Spleen (tissue), 11 donors: ENCODE results near the gene NHEJ1. TPM values are rescaled to one million over a fixed set of nuclear protein-coding genes. Genes with fewer than 3 reads are reported as not detected.

Experiments
- DNase-seq: peaks from one replicate; pipeline ENCODE4 v3.0.0-alpha.2; 2020
- H3K27ac ChIP-seq, 8 donors: fragments of 200-600 bp; sonication (generic) in 7 of 8; 1 replicate in 4 of 8; 2 replicates in 4 of 8; pipeline versions ENCODE4 v1.5.0 to v1.8.0; 2016 to 2021; ENCODE audit warnings: inconsistent platforms in 4 of 8, mild to moderate bottlenecking in 4 of 8, moderate library complexity in 1 of 8
- H3K27me3 ChIP-seq, 7 donors: fragments of 200-600 bp; sonication (generic) in 6 of 7; replicated peaks in 1 of 7; 1 replicate in 4 of 7; 2 replicates in 3 of 7; pipeline versions ENCODE4 v1.5.0 to v1.8.0; 2016 to 2021; ENCODE audit warnings: inconsistent platforms in 3 of 7, mild to moderate bottlenecking in 1 of 7
- H3K36me3 ChIP-seq, 6 donors: fragments of 200-600 bp; sonication (generic) in 5 of 6; 1 replicate in 4 of 6; 2 replicates in 2 of 6; pipeline versions ENCODE4 v1.5.0 to v1.8.0; 2016 to 2021; ENCODE audit warnings: inconsistent platforms in 2 of 6
- H3K4me1 ChIP-seq, 6 donors: fragments of 200-600 bp; sonication (generic) in 5 of 6; 1 replicate in 3 of 6; 2 replicates in 3 of 6; pipeline versions ENCODE4 v1.5.0 to v1.8.0; 2016 to 2021; ENCODE audit warnings: inconsistent platforms in 3 of 6
- H3K4me3 ChIP-seq, 8 donors: fragments of 200-600 bp; sonication (generic) in 7 of 8; 1 replicate in 4 of 8; 2 replicates in 4 of 8; pipeline versions ENCODE4 v1.5.0 to v1.8.0; 2016 to 2021; ENCODE audit warnings: inconsistent platforms in 4 of 8, mild to moderate bottlenecking in 4 of 8, moderate library complexity in 2 of 8
- H3K9me3 ChIP-seq, 8 donors: fragments of 200-600 bp; sonication (generic) in 7 of 8; 1 replicate in 4 of 8; 2 replicates in 4 of 8; pipeline versions ENCODE4 v1.5.0 to v1.8.0; 2016 to 2021; ENCODE audit warnings: inconsistent platforms in 4 of 8
- CTCF ChIP-seq, 11 experiments: fragments of 200-600 bp in 7 of 11; fragments of 450-650 bp in 4 of 11; sonication (generic) in 4 of 11; IDR thresholded peaks in 8 of 11; conservative IDR thresholded peaks in 3 of 11; 1 replicate in 7 of 11; 2 replicates in 4 of 11; pipeline versions ENCODE4 v1.4.0 to v1.8.0; 2016 to 2021; ENCODE audit warnings: antibody characterized with exemption in 11 of 11, inconsistent platforms in 4 of 11, mild to moderate bottlenecking in 1 of 11
- POLR2A ChIP-seq, 3 donors: fragments of 450-650 bp; IDR thresholded peaks; one replicate each; pipeline ENCODE4 v1.5.1; 2017; ENCODE audit warnings: antibody characterized with exemption in 3 of 3, mild to moderate bottlenecking in 1 of 3
- POLR2AphosphoS5 ChIP-seq, 3 donors: sonication (generic); formaldehyde crosslinking; IDR thresholded peaks; one replicate each; pipeline ENCODE4 v1.5.1; 2017; ENCODE audit warnings: antibody characterized with exemption in 3 of 3
- WGBS, 5 donors: extraction: QIAGEN DNeasy Blood & Tissue Kit in 3 of 5; methylation state at CpG; one replicate each; pipeline versions ENCODE4 v1.1.5 to v1.1.7; 2013 to 2018; 5-methylcytosine and 5-hydroxymethylcytosine counted together
- intact Hi-C: fragments of 100-400 bp; cut with DNase I; formaldehyde crosslinking; loops from one replicate; pipeline ENCODE4 v1.15.0; 2023; ENCODE audit warnings: low total_unique reads
- polyA plus RNA-seq, 3 donors: library from polyadenylated mRNA; stranded (reverse); fragments of 200-250 nt; gene quantifications; one replicate each; pipeline ENCODE4 v1.2.1, GENCODE V29; 2013
- total RNA-seq, 7 donors: library from RNA; depleted of rRNA in 3 of 7; stranded (reverse); fragments of >200 nt in 3 of 7; fragmentation: NEBNext Ultra II Directional in 4 of 7; extraction: Animal tissue kit (Norgen Biotek cat#: 25700) in 4 of 7; gene quantifications; one replicate each; pipeline versions ENCODE4 v1.1.0 to v1.2.1, GENCODE V29; 2016 to 2021
- donor health status: healthy with polysubstance abuse.
- donor health status: DM: no; HTN: no; CAD: no; lungs with moderate emphysema.
- donor health status: DM: no; HTN: no; CAD: no.
- donor health status: Bipolar disorder and iron deficiency.
- donor health status: healthy.
- donor health status: DM: no; HTN: no; CAD: no.
- donor health status: DM: yes; HTN: yes; CAD: no.

NHEJ1 gene
- total and polyA plus RNA-seq, 10 donors, result 5.5 to 25.9 (median 14.0) TPM

GRCh38 chr2:219123356-219124135 lies 37.1 kb downstream of the NHEJ1 start:
- DNase-seq, result no peak
- Histone ChIP-seq H3K4me3 (no peak overlapping the region), H3K36me3 (peaks cover 0 to 14% (median 0%) of the 10 kb centered on the region in 6 donors), H3K27me3 (no peaks in the 10 kb centered on the region), H3K27ac (no peak overlapping the region), H3K9me3 (no peaks in the 10 kb centered on the region), H3K4me1 (peaks cover 0 to 12% (median 0%) of the 10 kb centered on the region in 6 donors)
- TF ChIP-seq POLR2AphosphoS5 (IDR thresholded peaks at IDR 0.05) (no peak), POLR2A (IDR thresholded peaks at IDR 0.05) (no peak), CTCF (IDR thresholded peaks at IDR 0.05 in 8 of 11, conservative IDR thresholded peaks at IDR 0.05 in 3 of 11) (no peak)
- intact Hi-C loops, result no loop called here
- 89 to 96% (median 92%) methylated on average over 8 of the region's 8 CpGs for WGBS, 5 donors

- peaks cover 0 to 12% (median 0%) of the 10 kb centered on the region in 6 donors for H3K4me1 ChIP-seq
- intact Hi-C loops, result no loop called here
- WGBS, 5 donors, result 88 to 91% (median 91%) methylated on average over 5 of the region's 5 CpGs
- no peaks in the 10 kb centered on the region for H3K27me3 ChIP-seq
- H3K27ac ChIP-seq, result no peak overlapping the region
- no peak overlapping the region for H3K4me3 ChIP-seq
- H3K36me3 ChIP-seq, result peaks cover 0 to 18% (median 0%) of the 10 kb centered on the region in 6 donors
- TF ChIP-seq POLR2AphosphoS5 (IDR thresholded peaks at IDR 0.05) (no peak), CTCF (IDR thresholded peaks at IDR 0.05 in 8 of 11, conservative IDR thresholded peaks at IDR 0.05 in 3 of 11) (no peak), POLR2A (IDR thresholded peaks at IDR 0.05) (no peak)
- no peaks in the 10 kb centered on the region for H3K9me3 ChIP-seq
- DNase-seq, result no peak
Measured at GRCh38 chr2:219122202-219122980, 38.2 kb downstream of the NHEJ1 start.

- intact Hi-C loops, result no loop called here
- H3K4me3 ChIP-seq, result no peak overlapping the region
- peaks cover 0 to 14% (median 0%) of the 10 kb centered on the region in 6 donors for H3K36me3 ChIP-seq
- no peak overlapping the region for H3K27ac ChIP-seq
- TF ChIP-seq POLR2AphosphoS5 (IDR thresholded peaks at IDR 0.05), result no peak
- no peak for TF ChIP-seq CTCF (IDR thresholded peaks at IDR 0.05 in 8 of 11, conservative IDR thresholded peaks at IDR 0.05 in 3 of 11)
- no peak for TF ChIP-seq POLR2A (IDR thresholded peaks at IDR 0.05)
- no peak for DNase-seq
- no peaks in the 10 kb centered on the region for H3K9me3 ChIP-seq
- no peaks in the 10 kb centered on the region for H3K27me3 ChIP-seq
- H3K4me1 ChIP-seq, result peaks cover 0 to 12% (median 0%) of the 10 kb centered on the region in 6 donors
Measured at GRCh38 chr2:219120082-219120481, 40.5 kb downstream of the NHEJ1 start.
